Measurements from ENCODE around the gene USP47.

DNA sequence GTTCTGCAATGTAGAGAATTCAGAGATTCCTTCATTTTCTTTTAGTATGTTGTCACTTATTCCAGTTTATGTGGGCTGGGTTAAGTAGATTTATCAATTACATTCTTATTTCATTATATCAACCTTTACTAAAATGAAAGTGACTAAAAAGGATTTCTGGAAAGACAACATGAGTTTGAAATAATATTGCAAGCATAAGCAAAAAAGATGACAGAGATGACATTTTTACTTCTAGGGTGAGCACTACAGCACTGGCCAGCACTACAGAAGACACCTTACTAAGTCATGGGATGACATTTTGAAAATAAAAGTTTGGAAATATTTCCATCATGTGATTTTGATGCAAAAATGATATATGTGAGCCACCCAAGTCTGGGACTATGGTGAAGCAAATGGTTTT is 2.1 kb upstream of the USP47 start:
- no peak for TF ChIP-seq GABPB1 (CRISPR knock-in tag; IDR thresholded peaks at IDR 0.05)
- TF ChIP-seq, protein P1, sequence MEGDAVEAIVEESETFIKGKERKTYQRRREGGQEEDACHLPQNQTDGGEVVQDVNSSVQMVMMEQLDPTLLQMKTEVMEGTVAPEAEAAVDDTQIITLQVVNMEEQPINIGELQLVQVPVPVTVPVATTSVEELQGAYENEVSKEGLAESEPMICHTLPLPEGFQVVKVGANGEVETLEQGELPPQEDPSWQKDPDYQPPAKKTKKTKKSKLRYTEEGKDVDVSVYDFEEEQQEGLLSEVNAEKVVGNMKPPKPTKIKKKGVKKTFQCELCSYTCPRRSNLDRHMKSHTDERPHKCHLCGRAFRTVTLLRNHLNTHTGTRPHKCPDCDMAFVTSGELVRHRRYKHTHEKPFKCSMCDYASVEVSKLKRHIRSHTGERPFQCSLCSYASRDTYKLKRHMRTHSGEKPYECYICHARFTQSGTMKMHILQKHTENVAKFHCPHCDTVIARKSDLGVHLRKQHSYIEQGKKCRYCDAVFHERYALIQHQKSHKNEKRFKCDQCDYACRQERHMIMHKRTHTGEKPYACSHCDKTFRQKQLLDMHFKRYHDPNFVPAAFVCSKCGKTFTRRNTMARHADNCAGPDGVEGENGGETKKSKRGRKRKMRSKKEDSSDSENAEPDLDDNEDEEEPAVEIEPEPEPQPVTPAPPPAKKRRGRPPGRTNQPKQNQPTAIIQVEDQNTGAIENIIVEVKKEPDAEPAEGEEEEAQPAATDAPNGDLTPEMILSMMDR (CRISPR knock-in tag; IDR thresholded peaks at IDR 0.05), result no peak
- no peak for TF ChIP-seq POLR2A (IDR thresholded peaks at IDR 0.05; ENCODE audit: insufficient read depth in 1 of 2, low read depth in 2 of 2, low read length in 2 of 2)
- TF ChIP-seq EP300 (IDR thresholded peaks at IDR 0.05; ENCODE audit: low read depth in 2 of 2, low read length in 2 of 2), result no peak
- no peak for TF ChIP-seq EP300 (CRISPR knock-in tag; IDR thresholded peaks at IDR 0.05; ENCODE audit: borderline replicate concordance)
- TF ChIP-seq ZC3H4 (CRISPR knock-in tag; IDR thresholded peaks at IDR 0.05; ENCODE audit: borderline replicate concordance), result no peak
- no peak for TF ChIP-seq HMG20A (CRISPR knock-in tag; IDR thresholded peaks at IDR 0.05; ENCODE audit: borderline replicate concordance)
